ENCODE measurements around the gene DPEP1.

DPEP1 gene

GRCh38 chr16:89575247-89576152, 37.9 kb upstream of the DPEP1 start, which contains the start of gene CPNE7:
Gene CPNE7 (plus strand): TSS chr16:89575758. CDS start chr16:89575898, 140 bp downstream.
- TF ChIP-seq CTCF (IDR thresholded peaks at IDR 0.05; ENCODE audit: insufficient read depth, missing control alignments): no peak
- DNase-seq (ENCODE audit: insufficient read length, low spot score) (no peak), FAIRE-seq (no peak)

GRCh38 chr16:89576153-89577054, 37.0 kb upstream of the DPEP1 start:
- DNase-seq (ENCODE audit: insufficient read length, low spot score) (no peak), FAIRE-seq (no peak)
- TF ChIP-seq CTCF (IDR thresholded peaks at IDR 0.05; ENCODE audit: insufficient read depth, missing control alignments): no peak

GRCh38 chr16:89577055-89577759, 36.2 kb upstream of the DPEP1 start:
- no peak for TF ChIP-seq CTCF (IDR thresholded peaks at IDR 0.05; ENCODE audit: insufficient read depth, missing control alignments)
- no peak for DNase-seq (ENCODE audit: insufficient read length, low spot score)
- FAIRE-seq: no peak

GRCh38 chr16:89579351-89579750, 34.1 kb upstream of the DPEP1 start:
- DNase-seq (ENCODE audit: insufficient read length, low spot score) (no peak), FAIRE-seq (no peak)
- no peak for TF ChIP-seq CTCF (IDR thresholded peaks at IDR 0.05; ENCODE audit: insufficient read depth, missing control alignments)

GRCh38 chr16:89581045-89581695, 32.3 kb upstream of the DPEP1 start:
- FAIRE-seq (no peak), DNase-seq (ENCODE audit: insufficient read length, low spot score) (no peak)
- TF ChIP-seq CTCF (IDR thresholded peaks at IDR 0.05; ENCODE audit: insufficient read depth, missing control alignments): no peak

GRCh38 chr16:89581861-89582563, 31.4 kb upstream of the DPEP1 start:
- FAIRE-seq: no peak
- DNase-seq (ENCODE audit: insufficient read length, low spot score): no peak
- no peak for TF ChIP-seq CTCF (IDR thresholded peaks at IDR 0.05; ENCODE audit: insufficient read depth, missing control alignments)
